Measurements from ENCODE around the gene WDR7.

GRCh38 chr18:56997200-56997599 is 346.0 kb downstream of the WDR7 start:
- TF ChIP-seq CTCF (conservative IDR thresholded peaks at IDR 0.05; ENCODE audit: low read depth, low read length) (no peak), POLR2A (IDR thresholded peaks at IDR 0.05; ENCODE audit: low read depth, low read length) (no peak), RFX5 (IDR thresholded peaks at IDR 0.05; ENCODE audit: low read depth, low read length) (no peak), SMC3 (IDR thresholded peaks at IDR 0.05; ENCODE audit: low read depth, low read length) (no peak), FOS (IDR thresholded peaks at IDR 0.05; ENCODE audit: low read depth, low read length) (no peak), USF2 (IDR thresholded peaks at IDR 0.05; ENCODE audit: low read depth, low read length) (no peak), CEBPB (IDR thresholded peaks at IDR 0.05; ENCODE audit: low read depth, low read length) (no peak), BHLHE40 (IDR thresholded peaks at IDR 0.05; ENCODE audit: low read depth, low read length) (no peak), MAZ (IDR thresholded peaks at IDR 0.05; ENCODE audit: borderline replicate concordance, low read depth, low read length) (no peak), CHD1 (IDR thresholded peaks at IDR 0.05; ENCODE audit: low read depth, low read length) (no peak), RAD21 (IDR thresholded peaks at IDR 0.05; ENCODE audit: low read length) (no peak)
